Measurements from ENCODE around the gene LFNG. TPM values are rescaled to one million over a fixed set of nuclear protein-coding genes. Genes with fewer than 3 reads are reported as not detected.

The LFNG gene
- total RNA-seq, 2 donors from 2014 or later: 16.0 to 47.2 TPM

- H3K27ac Mint-ChIP-seq: no peak overlapping the region
- Histone ChIP-seq H3K27ac (ENCODE audit: low read depth, low read length) (no peak overlapping the region), H3K9me3 (ENCODE audit: control insufficient read depth, low read length) (peaks cover 5% of the 10 kb centered on the region), H3K36me3 (ENCODE audit: control insufficient read depth, insufficient read depth, low read length) (no peaks in the 10 kb centered on the region), H3K4me3 (ENCODE audit: low read length) (no peak overlapping the region), H3K9ac (ENCODE audit: extremely low read depth, low read length, poor library complexity, severe bottlenecking) (no peak overlapping the region), H3K4me1 (ENCODE audit: control insufficient read depth, insufficient read depth, low read length) (no peaks in the 10 kb centered on the region), H3K27me3 (ENCODE audit: control insufficient read depth, insufficient read depth, low read length, poor library complexity, severe bottlenecking) (no peaks in the 10 kb centered on the region)
- H3K9me3 Mint-ChIP-seq: peaks cover 3% of the 10 kb centered on the region
- 88 to 94% methylated on average over 3 to 11 of the region's 11 CpGs for WGBS, 2 experiments (ENCODE audit: insufficient coverage in 1 of 2, insufficient read length in 1 of 2)
- no peaks in the 10 kb centered on the region for H3K4me1 Mint-ChIP-seq
- no peaks in the 10 kb centered on the region for H3K36me3 Mint-ChIP-seq (ENCODE audit: low read depth)
- DNase-seq: peak; percentile 50
- H3K4me3 Mint-ChIP-seq: no peak overlapping the region
- H3K27me3 Mint-ChIP-seq (ENCODE audit: insufficient read depth): no peaks in the 10 kb centered on the region
- TF ChIP-seq CTCF (conservative IDR thresholded peaks at IDR 0.05): no peak
Measured at GRCh38 chr7:2478399-2478785, 41.2 kb upstream of the LFNG start.

DNA sequence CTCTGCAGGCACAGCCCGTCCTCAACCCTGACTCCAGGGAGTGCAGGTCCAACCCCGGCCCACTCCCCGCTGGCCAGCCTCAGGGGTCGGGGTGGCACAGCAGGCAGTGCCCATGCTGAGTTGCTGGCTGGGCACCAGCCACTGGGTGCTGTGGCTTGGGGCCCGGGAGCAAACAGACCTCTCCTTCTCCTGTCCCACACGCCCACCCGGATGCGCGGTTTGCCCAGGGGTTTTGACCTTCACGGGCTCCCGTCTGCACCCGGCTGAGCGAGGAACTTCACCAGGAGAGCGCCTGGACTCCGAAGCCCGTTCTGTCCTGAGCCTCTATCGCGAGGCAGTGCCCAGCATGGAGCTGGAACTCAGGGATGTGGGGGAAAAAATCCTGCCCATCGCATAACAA is 40.8 kb upstream of the LFNG start:
- Mint-ChIP-seq H3K4me3 (no peak overlapping the region), H3K27me3 (ENCODE audit: insufficient read depth) (no peaks in the 10 kb centered on the region), H3K36me3 (ENCODE audit: low read depth) (no peaks in the 10 kb centered on the region), H3K27ac (no peak overlapping the region), H3K9me3 (peaks cover 3% of the 10 kb centered on the region), H3K4me1 (no peaks in the 10 kb centered on the region)
- no peak overlapping the region for H3K9ac ChIP-seq (ENCODE audit: extremely low read depth, low read length, poor library complexity, severe bottlenecking)
- no peaks in the 10 kb centered on the region for H3K36me3 ChIP-seq (ENCODE audit: control insufficient read depth, insufficient read depth, low read length)
- H3K27ac ChIP-seq (ENCODE audit: low read depth, low read length): no peak overlapping the region
- no peak for TF ChIP-seq CTCF (conservative IDR thresholded peaks at IDR 0.05)
- H3K9me3 ChIP-seq (ENCODE audit: control insufficient read depth, low read length): peaks cover 5% of the 10 kb centered on the region
- no peak overlapping the region for H3K4me3 ChIP-seq (ENCODE audit: low read length)
- 91 to 96% methylated on average over 12 to 19 of the region's 19 CpGs for WGBS, 2 experiments (ENCODE audit: insufficient coverage in 1 of 2, insufficient read length in 1 of 2)
- peak; percentile 42 for DNase-seq
- H3K4me1 ChIP-seq (ENCODE audit: control insufficient read depth, insufficient read depth, low read length): no peaks in the 10 kb centered on the region
- no peaks in the 10 kb centered on the region for H3K27me3 ChIP-seq (ENCODE audit: control insufficient read depth, insufficient read depth, low read length, poor library complexity, severe bottlenecking)

DNA sequence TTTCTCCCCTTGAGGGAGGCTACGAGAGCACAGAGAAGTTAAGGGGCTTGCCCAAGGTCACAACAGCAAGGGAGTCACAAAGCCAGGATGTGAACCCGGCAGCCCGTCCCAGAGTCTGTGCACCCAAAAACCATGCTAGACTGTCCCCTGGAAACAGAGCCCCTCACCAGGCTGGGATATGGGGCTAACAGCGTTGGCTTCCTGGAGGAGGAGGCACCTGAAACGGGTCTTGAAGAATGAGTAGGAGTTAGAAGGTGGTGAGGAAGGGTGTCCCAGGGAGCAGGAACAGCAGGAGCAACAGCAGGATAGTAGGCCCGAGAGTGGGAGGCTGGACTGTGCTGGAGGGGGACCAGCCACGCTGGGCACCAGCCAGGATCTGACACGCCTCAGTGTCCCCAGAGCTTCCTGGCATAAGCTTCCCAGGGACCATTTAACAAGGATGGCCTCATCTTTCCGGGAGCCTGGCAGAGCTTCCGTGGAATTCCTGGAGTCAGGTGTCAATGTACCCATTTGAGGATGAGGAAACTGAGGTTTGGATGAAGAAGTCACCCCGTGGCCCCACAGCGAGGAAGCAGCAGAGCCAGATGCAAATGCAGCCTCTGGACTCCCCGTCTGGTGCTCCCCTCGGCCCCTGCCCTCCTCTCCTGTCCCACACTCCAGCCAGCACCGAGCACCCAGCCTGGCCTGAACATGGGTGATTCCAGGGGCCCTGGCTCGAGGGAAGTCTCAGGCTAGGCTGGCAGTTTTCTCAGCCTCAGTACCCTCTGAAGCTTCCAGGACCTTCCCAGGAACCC is 40.1 kb upstream of the LFNG start:
- Mint-ChIP-seq H3K4me3 (no peak overlapping the region), H3K27ac (peak overlapping the region; percentile 58)

More for the DNA sequence above, 40.1 kb upstream of the LFNG start:
- Histone ChIP-seq H3K9ac (ENCODE audit: extremely low read depth, low read length, poor library complexity, severe bottlenecking) (no peak overlapping the region), H3K4me1 (ENCODE audit: control insufficient read depth, insufficient read depth, low read length) (no peaks in the 10 kb centered on the region), H3K36me3 (ENCODE audit: control insufficient read depth, insufficient read depth, low read length) (no peaks in the 10 kb centered on the region), H3K4me3 (ENCODE audit: low read length) (no peak overlapping the region), H3K27me3 (ENCODE audit: control insufficient read depth, insufficient read depth, low read length, poor library complexity, severe bottlenecking) (no peaks in the 10 kb centered on the region), H3K9me3 (ENCODE audit: control insufficient read depth, low read length) (peaks cover 5% of the 10 kb centered on the region), H3K27ac (ENCODE audit: low read depth, low read length) (no peak overlapping the region)
- Mint-ChIP-seq H3K4me1 (no peaks in the 10 kb centered on the region), H3K9me3 (peaks cover 3% of the 10 kb centered on the region), H3K36me3 (ENCODE audit: low read depth) (no peaks in the 10 kb centered on the region), H3K27me3 (ENCODE audit: insufficient read depth) (no peaks in the 10 kb centered on the region)
- 93 to 94% methylated on average over 12 to 16 of the region's 16 CpGs for WGBS, 2 experiments (ENCODE audit: insufficient coverage in 1 of 2, insufficient read length in 1 of 2)
- no peak for DNase-seq
- no peak for TF ChIP-seq CTCF (conservative IDR thresholded peaks at IDR 0.05)

Data from endodermal cell (in vitro differentiated cells).